GM12878 (cell line): ENCODE results near the gene MSH3.

ENCODE experiments used
- CTCF ChIP-seq, 3 experiments: IDR thresholded peaks in 2 of 3; conservative IDR thresholded peaks in 1 of 3; 2 replicates each; pipeline ENCODE4 v1.5.1; 2011; ENCODE audit warnings: low read depth in 3 of 3, low read length in 3 of 3, mild to moderate bottlenecking in 3 of 3, control low read depth in 2 of 3, moderate library complexity in 2 of 3, inconsistent platforms in 1 of 3, mixed read lengths in 1 of 3; ENCODE audit not compliant: control insufficient read depth in 2 of 3, insufficient read depth in 1 of 3; ENCODE audit errors: extremely low read depth in 1 of 3
- ESRRA ChIP-seq: IDR thresholded peaks from 2 replicates; pipeline ENCODE4 v1.6.1; 2012; ENCODE audit warnings: mild to moderate bottlenecking, low read length, improper control_type of control experiment
- MAX ChIP-seq: IDR thresholded peaks from 2 replicates; pipeline ENCODE4 v1.6.1; 2012; ENCODE audit warnings: low read depth, low read length, improper control_type of control experiment
- POLR2A ChIP-seq: IDR thresholded peaks from 2 replicates; pipeline ENCODE4 v1.6.1; 2011; ENCODE audit warnings: low read depth, mild to moderate bottlenecking, low read length
- POLR2AphosphoS5 ChIP-seq: IDR thresholded peaks from 2 replicates; pipeline ENCODE4 v1.6.1; 2011; ENCODE audit warnings: mild to moderate bottlenecking, low read length, inconsistent platforms
- RAD21 ChIP-seq: IDR thresholded peaks from 2 replicates; pipeline ENCODE4 v1.6.1; 2011; ENCODE audit warnings: mild to moderate bottlenecking, low read depth, low read length, moderate library complexity; ENCODE audit not compliant: insufficient read depth
- RCOR1 ChIP-seq: conservative IDR thresholded peaks from 2 replicates; pipeline ENCODE4 v1.6.1; 2012; ENCODE audit warnings: low read depth, low read length, improper control_type of control experiment
- TAF1 ChIP-seq: IDR thresholded peaks from 2 replicates; pipeline ENCODE4 v1.6.1; 2011; ENCODE audit warnings: mild to moderate bottlenecking, low read depth, low read length, borderline replicate concordance
- USF1 ChIP-seq: IDR thresholded peaks from 2 replicates; pipeline ENCODE4 v1.6.1; 2011; ENCODE audit warnings: borderline replicate concordance, low read depth, mild to moderate bottlenecking, moderate library complexity, mixed read lengths, low read length; ENCODE audit not compliant: insufficient read depth; ENCODE audit errors: extremely low read length
- YY1 ChIP-seq: IDR thresholded peaks from 2 replicates; pipeline ENCODE4 v1.6.1; 2011; ENCODE audit warnings: low read depth, mild to moderate bottlenecking, low read length

GRCh38 chr5:80780761-80781285, 126.4 kb downstream of the MSH3 start:
- no peak for TF ChIP-seq YY1
- no peak for TF ChIP-seq RAD21
- TF ChIP-seq CTCF (IDR thresholded peaks at IDR 0.05 in 2 of 3, conservative IDR thresholded peaks at IDR 0.05 in 1 of 3; ENCODE audit: control insufficient read depth in 2 of 3, extremely low read depth in 1 of 3, insufficient read depth in 1 of 3, low read depth in 3 of 3, low read length in 3 of 3) = no peak
- TF ChIP-seq POLR2A = no peak
- TF ChIP-seq USF1 = no peak
- no peak for TF ChIP-seq ESRRA
- TF ChIP-seq POLR2AphosphoS5 = no peak
- no peak for TF ChIP-seq MAX
- TF ChIP-seq TAF1 = no peak
- no peak for TF ChIP-seq RCOR1
